ENCODE data around the gene PIP5K1C.
A peak's percentile ranks its signal among the peaks of the same experiment; 100 is the strongest.

PIP5K1C gene

DNA sequence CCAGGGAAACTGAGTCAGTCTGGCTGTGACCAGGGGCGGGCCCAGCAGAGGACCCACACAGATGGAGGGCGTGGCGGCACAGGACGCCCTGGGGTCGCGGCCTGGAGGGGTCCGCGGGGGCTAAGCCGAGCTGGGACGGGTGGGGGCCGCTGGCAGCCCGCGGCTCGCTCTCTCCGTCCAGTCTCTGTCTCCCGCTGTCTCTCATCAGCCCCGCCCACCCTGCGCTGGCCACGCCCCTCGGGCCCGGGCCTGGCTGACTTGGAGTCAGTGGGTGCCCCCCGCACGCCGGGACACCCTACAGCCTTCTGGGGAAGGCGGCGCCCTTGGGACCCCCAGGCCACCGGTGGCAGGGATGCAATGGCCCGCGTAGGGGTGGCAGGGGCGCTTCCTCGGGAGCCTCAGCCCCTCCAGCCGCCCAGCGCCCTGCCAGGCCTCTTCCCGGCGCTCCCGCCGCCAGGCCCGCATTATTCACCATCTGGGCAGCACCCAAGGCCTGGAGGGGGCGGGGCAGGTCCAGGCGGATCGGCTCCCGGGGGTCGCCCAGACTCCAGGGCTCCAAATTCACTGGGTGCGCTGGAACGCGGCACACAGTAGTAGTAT lies 93.5 kb downstream of the PIP5K1C start, which contains the start of gene TBXA2R:
Gene TBXA2R, minus strand, starts transcription at position 186 of the 600 bp plus-strand sequence. CDS start 6,241 bp downstream, outside the sequence.
- peak; percentile 92 for DNase-seq (ENCODE audit: low spot score)
- Histone ChIP-seq H3K4me3 (peak within 1 kb of the TSS; percentile 84), H3K27ac (peak within 1 kb of the TSS; percentile 92 to 96)
- TF ChIP-seq, protein P1, sequence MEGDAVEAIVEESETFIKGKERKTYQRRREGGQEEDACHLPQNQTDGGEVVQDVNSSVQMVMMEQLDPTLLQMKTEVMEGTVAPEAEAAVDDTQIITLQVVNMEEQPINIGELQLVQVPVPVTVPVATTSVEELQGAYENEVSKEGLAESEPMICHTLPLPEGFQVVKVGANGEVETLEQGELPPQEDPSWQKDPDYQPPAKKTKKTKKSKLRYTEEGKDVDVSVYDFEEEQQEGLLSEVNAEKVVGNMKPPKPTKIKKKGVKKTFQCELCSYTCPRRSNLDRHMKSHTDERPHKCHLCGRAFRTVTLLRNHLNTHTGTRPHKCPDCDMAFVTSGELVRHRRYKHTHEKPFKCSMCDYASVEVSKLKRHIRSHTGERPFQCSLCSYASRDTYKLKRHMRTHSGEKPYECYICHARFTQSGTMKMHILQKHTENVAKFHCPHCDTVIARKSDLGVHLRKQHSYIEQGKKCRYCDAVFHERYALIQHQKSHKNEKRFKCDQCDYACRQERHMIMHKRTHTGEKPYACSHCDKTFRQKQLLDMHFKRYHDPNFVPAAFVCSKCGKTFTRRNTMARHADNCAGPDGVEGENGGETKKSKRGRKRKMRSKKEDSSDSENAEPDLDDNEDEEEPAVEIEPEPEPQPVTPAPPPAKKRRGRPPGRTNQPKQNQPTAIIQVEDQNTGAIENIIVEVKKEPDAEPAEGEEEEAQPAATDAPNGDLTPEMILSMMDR (IDR thresholded peaks at IDR 0.05): no peak

DNA sequence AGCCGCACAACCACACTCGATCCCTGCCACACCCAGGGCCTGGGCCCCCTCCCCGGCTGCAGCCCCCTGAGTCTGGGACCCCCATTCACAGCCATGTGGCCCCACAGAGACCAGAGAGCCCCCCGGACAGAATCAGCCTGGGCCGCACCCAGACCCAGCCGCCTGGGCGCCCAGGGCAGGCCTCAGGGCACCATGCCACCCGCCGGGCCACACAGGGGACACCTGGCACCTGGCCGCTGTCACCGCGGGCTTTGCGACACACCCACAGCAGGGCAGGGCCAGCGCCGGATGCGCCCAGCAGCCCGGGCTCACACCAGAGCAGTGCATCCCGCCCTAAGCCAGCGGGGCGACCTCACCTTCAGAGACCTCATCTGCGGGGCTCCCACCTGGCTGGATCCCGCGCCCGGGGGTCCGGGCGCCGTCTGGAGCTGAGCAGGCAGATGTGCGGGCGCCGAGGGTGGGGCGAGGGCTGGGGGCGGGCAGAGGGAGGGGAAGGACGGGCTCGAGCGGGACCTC lies 94.0 kb downstream of the PIP5K1C start:
- H3K27ac ChIP-seq: peak overlapping the region; percentile 92 to 96
- no peak for DNase-seq (ENCODE audit: low spot score)
- TF ChIP-seq, protein P1 (IDR thresholded peaks at IDR 0.05): no peak
- peak overlapping the region; percentile 84 for H3K4me3 ChIP-seq

DNA sequence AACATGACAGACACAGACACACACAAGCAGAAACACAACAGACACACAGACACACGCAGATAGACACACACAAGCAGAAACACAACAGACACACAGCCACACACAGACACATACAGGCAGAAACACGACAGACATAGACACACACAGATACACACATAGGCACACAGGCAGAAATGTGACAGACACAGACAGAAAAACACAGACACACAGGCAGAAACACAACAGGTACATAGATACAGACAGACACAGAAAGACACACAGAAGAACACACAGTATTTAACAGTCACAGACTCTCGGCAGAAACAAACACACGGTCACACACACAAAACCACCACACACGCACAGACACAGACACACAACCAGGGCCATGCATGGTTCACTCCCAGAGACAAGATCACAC lies 94.5 kb downstream of the PIP5K1C start:
- TF ChIP-seq, protein P1 (IDR thresholded peaks at IDR 0.05): no peak
- H3K27ac ChIP-seq: peak overlapping the region; percentile 92 to 96
- DNase-seq (ENCODE audit: low spot score): no peak
- peak overlapping the region; percentile 84 for H3K4me3 ChIP-seq

DNA sequence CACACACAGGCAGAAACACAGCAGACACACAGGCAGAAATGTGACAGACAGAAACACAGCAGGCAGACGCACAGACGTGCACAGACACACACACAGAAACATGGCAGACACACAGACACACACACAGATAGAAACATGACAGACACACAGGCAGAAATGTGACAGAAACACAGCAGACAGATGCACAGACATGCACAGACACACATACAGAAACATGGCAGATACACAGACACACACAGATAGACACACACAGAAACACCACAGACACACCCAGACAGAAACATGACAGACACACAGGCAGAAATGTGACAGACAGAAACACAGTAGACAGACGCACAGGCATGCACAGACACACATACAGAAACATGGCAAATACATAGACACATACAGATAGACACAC lies 94.9 kb downstream of the PIP5K1C start:
- TF ChIP-seq, protein P1 (IDR thresholded peaks at IDR 0.05): no peak
- Histone ChIP-seq H3K27ac (peak overlapping the region; percentile 92 to 96), H3K4me3 (peak overlapping the region; percentile 84)
- DNase-seq (ENCODE audit: low spot score): no peak

DNA sequence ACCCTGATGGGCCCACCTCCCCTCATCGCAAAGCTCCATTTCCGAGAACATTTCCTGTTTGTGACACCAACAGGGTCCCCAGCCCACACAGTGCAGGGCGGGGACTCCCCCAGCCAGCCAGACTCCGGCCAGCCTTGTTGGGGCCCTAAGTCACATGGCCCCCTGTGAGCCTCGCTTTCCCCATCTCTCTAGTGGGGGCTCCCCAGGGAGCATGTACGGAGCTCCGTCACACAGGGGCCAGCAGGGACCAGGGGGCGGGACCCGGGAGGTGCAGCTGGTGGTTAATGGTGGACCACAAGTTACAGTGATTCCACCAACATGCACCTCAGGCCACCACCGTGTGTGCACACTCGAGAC lies 95.3 kb downstream of the PIP5K1C start:
- TF ChIP-seq, protein P1 (IDR thresholded peaks at IDR 0.05): no peak
- no peak for DNase-seq (ENCODE audit: low spot score)
- Histone ChIP-seq H3K4me3 (peak overlapping the region; percentile 84), H3K27ac (peak overlapping the region; percentile 92 to 96)

DNA sequence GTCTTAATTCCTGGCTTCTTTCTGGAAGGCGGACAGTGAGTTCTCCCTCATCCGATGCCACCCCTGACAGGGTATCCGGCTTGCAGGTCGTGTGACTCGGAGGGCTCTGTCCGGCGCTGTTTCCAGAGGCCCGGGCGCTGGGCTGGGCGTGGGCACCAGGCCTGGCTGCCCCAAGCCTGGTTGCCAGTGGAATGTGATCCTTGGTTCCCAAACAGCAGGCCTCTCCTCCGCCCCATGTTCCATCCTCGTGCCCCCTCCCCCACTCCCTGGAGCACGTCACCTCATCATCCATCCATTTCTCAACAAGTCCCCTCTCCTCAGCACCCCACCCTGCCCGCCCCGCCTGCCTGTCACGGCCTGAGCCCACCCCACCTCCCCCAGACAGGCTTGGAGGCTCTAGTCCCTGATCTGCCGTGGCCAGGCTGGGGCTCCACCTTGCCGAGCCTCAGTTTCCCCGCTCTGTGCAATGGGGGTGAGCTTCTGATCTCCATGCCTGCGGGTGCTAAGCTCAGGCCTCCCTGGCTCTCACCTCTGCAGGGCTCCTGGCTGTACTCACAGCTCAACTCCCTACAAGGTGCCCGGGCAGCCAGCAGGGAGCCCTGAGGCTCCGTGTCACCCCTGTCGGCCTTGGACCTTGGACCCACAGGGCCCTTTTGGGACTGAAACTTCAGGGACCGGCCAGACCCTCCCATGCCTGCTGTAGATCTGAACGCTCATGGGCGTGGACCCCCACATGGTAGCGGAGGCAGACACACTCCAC lies 95.9 kb downstream of the PIP5K1C start:
- H3K27ac ChIP-seq: peak overlapping the region; percentile 92 to 96
- peak overlapping the region; percentile 84 for H3K4me3 ChIP-seq
- peak; percentile 93 for DNase-seq (ENCODE audit: low spot score)
- TF ChIP-seq, protein P1 (IDR thresholded peaks at IDR 0.05): no peak
